IgD-negative memory B cell (primary cell): ENCODE results near the gene PEX7. TPM values are rescaled to one million over a fixed set of nuclear protein-coding genes. Genes with fewer than 3 reads are reported as not detected.
"Not testable (repeated sequence)": the region's sequence is repeated elsewhere in the genome, so short reads cannot be mapped to it uniquely, and the experiment has no call there.

ENCODE experiments used
- H3K27ac Mint-ChIP-seq, 3 donors: one replicate each; pipeline ENCODE4 v1.8.0; 2020 to 2022; ENCODE audit warnings: mild to moderate bottlenecking in 3 of 3, mixed read lengths in 3 of 3, moderate library complexity in 1 of 3
- H3K27me3 Mint-ChIP-seq: one replicate; pipeline ENCODE4 v1.8.0; 2021; ENCODE audit warnings: mixed read lengths
- H3K36me3 Mint-ChIP-seq: one replicate; pipeline ENCODE4 v1.8.0; 2020; ENCODE audit warnings: mild to moderate bottlenecking, mixed read lengths
- H3K4me1 Mint-ChIP-seq, 3 donors: one replicate each; pipeline ENCODE4 v1.8.0; 2020 to 2022; ENCODE audit warnings: mixed read lengths in 3 of 3, mild to moderate bottlenecking in 1 of 3
- H3K4me3 Mint-ChIP-seq, 4 donors: one replicate each; pipeline ENCODE4 v1.8.0; 2020 to 2022; ENCODE audit warnings: mild to moderate bottlenecking in 4 of 4, mixed read lengths in 4 of 4, moderate library complexity in 3 of 4
- H3K9me3 Mint-ChIP-seq, 3 donors: one replicate each; pipeline ENCODE4 v1.8.0; 2020 to 2021; ENCODE audit warnings: mixed read lengths in 3 of 3, mild to moderate bottlenecking in 1 of 3
- polyA plus RNA-seq: library from polyadenylated mRNA; unstranded; fragments of 300-500 nt; fragmentation: Illumina TruSeq; gene quantifications from one replicate; pipeline ENCODE4 v1.2.3, GENCODE V29; 2021

PEX7 gene
- polyA plus RNA-seq, 1 donor from 2014 or later, result 5.6 TPM

- Mint-ChIP-seq H3K36me3 (peaks cover 28% of the 10 kb centered on the region), H3K27me3 (no peaks in the 10 kb centered on the region), H3K4me1 (peaks cover 0 to 3% (median 0%) of the 10 kb centered on the region in 3 donors), H3K27ac (no peak overlapping the region), H3K9me3 (peaks cover 0 to 7% (median 0%) of the 10 kb centered on the region in 3 donors), H3K4me3 (no peak overlapping the region)
Measured at GRCh38 chr6:136846046-136846445, 23.7 kb downstream of the PEX7 start.

- not testable (repeated sequence) for H3K4me3 Mint-ChIP-seq, H3K27ac Mint-ChIP-seq, H3K27me3 Mint-ChIP-seq, H3K9me3 Mint-ChIP-seq, H3K4me1 Mint-ChIP-seq
- peaks cover 28% of the 10 kb centered on the region for H3K36me3 Mint-ChIP-seq
Measured at GRCh38 chr6:136846477-136846876, 24.1 kb downstream of the PEX7 start.

GRCh38 chr6:136849979-136850563 lies 27.7 kb downstream of the PEX7 start:
- H3K27me3 Mint-ChIP-seq, H3K27ac Mint-ChIP-seq, H3K9me3 Mint-ChIP-seq, H3K4me1 Mint-ChIP-seq: not testable (repeated sequence)
- H3K36me3 Mint-ChIP-seq, result peaks cover 28% of the 10 kb centered on the region
- H3K4me3 Mint-ChIP-seq, result peak overlapping the region in 1 of 4 donors; percentile 18

GRCh38 chr6:136859430-136859829 lies 37.0 kb downstream of the PEX7 start:
- Mint-ChIP-seq H3K36me3 (peaks cover 8% of the 10 kb centered on the region), H3K4me1 (no peaks in the 10 kb centered on the region), H3K27me3 (no peaks in the 10 kb centered on the region), H3K4me3 (no peak overlapping the region), H3K27ac (no peak overlapping the region), H3K9me3 (no peaks in the 10 kb centered on the region)

GRCh38 chr6:136860043-136860442 lies 37.7 kb downstream of the PEX7 start:
- H3K9me3 Mint-ChIP-seq, result no peaks in the 10 kb centered on the region
- peaks cover 8% of the 10 kb centered on the region for H3K36me3 Mint-ChIP-seq
- H3K4me3 Mint-ChIP-seq, result no peak overlapping the region
- no peak overlapping the region for H3K27ac Mint-ChIP-seq
- H3K4me1 Mint-ChIP-seq, result no peaks in the 10 kb centered on the region
- H3K27me3 Mint-ChIP-seq, result no peaks in the 10 kb centered on the region

- no peaks in the 10 kb centered on the region for H3K27me3 Mint-ChIP-seq
- no peak overlapping the region for H3K27ac Mint-ChIP-seq
- H3K4me1 Mint-ChIP-seq, result no peaks in the 10 kb centered on the region
- H3K36me3 Mint-ChIP-seq, result peaks cover 7% of the 10 kb centered on the region
- no peak overlapping the region for H3K4me3 Mint-ChIP-seq
- no peaks in the 10 kb centered on the region for H3K9me3 Mint-ChIP-seq
Measured at GRCh38 chr6:136862662-136863061, 40.3 kb downstream of the PEX7 start.

GRCh38 chr6:136863752-136864151 lies 41.4 kb downstream of the PEX7 start:
- peaks cover 13% of the 10 kb centered on the region for H3K36me3 Mint-ChIP-seq
- H3K27me3 Mint-ChIP-seq, result no peaks in the 10 kb centered on the region
- no peaks in the 10 kb centered on the region for H3K9me3 Mint-ChIP-seq
- H3K4me3 Mint-ChIP-seq, result no peak overlapping the region
- no peak overlapping the region for H3K27ac Mint-ChIP-seq
- no peaks in the 10 kb centered on the region for H3K4me1 Mint-ChIP-seq

GRCh38 chr6:136864676-136865075 lies 42.3 kb downstream of the PEX7 start:
- Mint-ChIP-seq H3K27me3 (no peaks in the 10 kb centered on the region), H3K4me1 (no peaks in the 10 kb centered on the region), H3K9me3 (no peaks in the 10 kb centered on the region), H3K4me3 (no peak overlapping the region), H3K27ac (no peak overlapping the region), H3K36me3 (peaks cover 16% of the 10 kb centered on the region)

- H3K9me3 Mint-ChIP-seq, result no peaks in the 10 kb centered on the region
- H3K4me3 Mint-ChIP-seq, result no peak overlapping the region
- H3K36me3 Mint-ChIP-seq, result peaks cover 17% of the 10 kb centered on the region
- H3K27ac Mint-ChIP-seq, result no peak overlapping the region
- no peaks in the 10 kb centered on the region for H3K27me3 Mint-ChIP-seq
- H3K4me1 Mint-ChIP-seq, result no peaks in the 10 kb centered on the region
Measured at GRCh38 chr6:136866872-136867416, 44.6 kb downstream of the PEX7 start.

- H3K36me3 Mint-ChIP-seq, result peaks cover 30% of the 10 kb centered on the region
- H3K4me1 Mint-ChIP-seq, result no peaks in the 10 kb centered on the region
- no peak overlapping the region for H3K4me3 Mint-ChIP-seq
- no peaks in the 10 kb centered on the region for H3K27me3 Mint-ChIP-seq
- H3K9me3 Mint-ChIP-seq, result peaks cover 1 to 16% (median 11%) of the 10 kb centered on the region in 3 donors
- no peak overlapping the region for H3K27ac Mint-ChIP-seq
Measured at GRCh38 chr6:136869451-136869850, 47.1 kb downstream of the PEX7 start.

- H3K4me3 Mint-ChIP-seq, result no peak overlapping the region
- peaks cover 24% of the 10 kb centered on the region for H3K36me3 Mint-ChIP-seq
Measured at GRCh38 chr6:136873748-136874147, 51.4 kb downstream of the PEX7 start.

GRCh38 chr6:136876469-136876868 lies 54.1 kb downstream of the PEX7 start:
- not testable (repeated sequence) for H3K4me1 Mint-ChIP-seq, H3K27ac Mint-ChIP-seq, H3K27me3 Mint-ChIP-seq, H3K4me3 Mint-ChIP-seq
- H3K36me3 Mint-ChIP-seq, result peaks cover 24% of the 10 kb centered on the region
- H3K9me3 Mint-ChIP-seq, result peaks cover 3 to 19% (median 13%) of the 10 kb centered on the region in 3 donors

More at GRCh38 chr6:136873748-136874147, 51.4 kb downstream of the PEX7 start:
- Mint-ChIP-seq H3K27me3 (no peaks in the 10 kb centered on the region), H3K9me3 (peaks cover 3 to 19% (median 13%) of the 10 kb centered on the region in 3 donors), H3K4me1 (peaks cover 0 to 2% (median 0%) of the 10 kb centered on the region in 3 donors), H3K27ac (no peak overlapping the region)

GRCh38 chr6:136880748-136881460 lies 58.5 kb downstream of the PEX7 start:
- Mint-ChIP-seq H3K36me3 (peaks cover 4% of the 10 kb centered on the region), H3K9me3 (peaks cover 0 to 2% (median 1%) of the 10 kb centered on the region in 3 donors), H3K27ac (no peak overlapping the region), H3K4me1 (peaks cover 0 to 2% (median 0%) of the 10 kb centered on the region in 3 donors), H3K27me3 (no peaks in the 10 kb centered on the region), H3K4me3 (no peak overlapping the region)

GRCh38 chr6:136886091-136886490 lies 63.7 kb downstream of the PEX7 start:
- Mint-ChIP-seq H3K4me1 (peaks cover 0 to 8% (median 1%) of the 10 kb centered on the region in 3 donors), H3K27ac (no peak overlapping the region), H3K9me3 (no peaks in the 10 kb centered on the region), H3K27me3 (no peaks in the 10 kb centered on the region), H3K4me3 (no peak overlapping the region), H3K36me3 (peaks cover 2% of the 10 kb centered on the region)

- Mint-ChIP-seq H3K27me3 (no peaks in the 10 kb centered on the region), H3K9me3 (no peaks in the 10 kb centered on the region), H3K27ac (no peak overlapping the region), H3K36me3 (peaks cover 2% of the 10 kb centered on the region), H3K4me1 (peaks cover 0 to 8% (median 1%) of the 10 kb centered on the region in 3 donors), H3K4me3 (no peak overlapping the region)
Measured at GRCh38 chr6:136887953-136888352, 65.6 kb downstream of the PEX7 start.
